ENCODE results near the gene NYAP2.
A peak's percentile ranks its signal among the peaks of the same experiment; 100 is the strongest.

NYAP2 gene

DNA sequence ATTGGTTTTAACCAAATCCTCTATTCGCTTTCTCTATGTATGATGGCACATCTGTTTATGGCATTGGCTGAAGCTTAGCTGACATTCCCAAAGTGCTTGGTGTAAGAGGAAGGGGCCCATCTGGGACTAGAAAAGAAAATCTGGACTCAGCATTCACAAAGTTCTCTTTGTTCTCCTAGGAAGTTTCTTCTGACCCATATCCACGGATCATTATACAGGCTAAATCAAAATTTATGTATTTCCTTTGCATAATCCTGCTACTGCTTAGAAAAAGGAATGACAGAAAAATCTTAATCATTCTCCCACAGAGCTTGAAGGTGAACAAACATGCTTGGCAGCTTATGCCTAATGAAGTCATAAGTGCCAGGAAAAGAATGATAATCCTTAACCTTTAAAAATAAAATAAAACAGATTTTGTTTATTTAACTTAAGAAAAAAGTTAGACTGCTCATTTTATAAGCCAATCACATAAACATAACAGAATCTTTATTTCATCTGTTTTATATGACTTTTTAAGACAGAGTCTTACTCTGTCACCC, 88.4 kb downstream of the NYAP2 start:
- TF ChIP-seq EGR1 (IDR thresholded peaks at IDR 0.05) (no peak), EP300 (IDR thresholded peaks at IDR 0.05; ENCODE audit: borderline replicate concordance) (no peak), TCF12 (IDR thresholded peaks at IDR 0.05; ENCODE audit: low read depth) (no peak), TEAD4 (IDR thresholded peaks at IDR 0.05) (no peak), TAF1 (IDR thresholded peaks at IDR 0.05; ENCODE audit: low read depth) (no peak), RAD21 (IDR thresholded peaks at IDR 0.05; ENCODE audit: low read depth) (no peak), CREB1 (IDR thresholded peaks at IDR 0.05; ENCODE audit: low read depth) (no peak), ZBTB7A (IDR thresholded peaks at IDR 0.05; ENCODE audit: low read depth) (no peak), FOXM1 (IDR thresholded peaks at IDR 0.05; ENCODE audit: borderline replicate concordance, low read depth) (no peak), NFIC (IDR thresholded peaks at IDR 0.05) (no peak), YY1 (IDR thresholded peaks at IDR 0.05; ENCODE audit: low read depth) (no peak)
- TF ChIP-seq, protein P1, sequence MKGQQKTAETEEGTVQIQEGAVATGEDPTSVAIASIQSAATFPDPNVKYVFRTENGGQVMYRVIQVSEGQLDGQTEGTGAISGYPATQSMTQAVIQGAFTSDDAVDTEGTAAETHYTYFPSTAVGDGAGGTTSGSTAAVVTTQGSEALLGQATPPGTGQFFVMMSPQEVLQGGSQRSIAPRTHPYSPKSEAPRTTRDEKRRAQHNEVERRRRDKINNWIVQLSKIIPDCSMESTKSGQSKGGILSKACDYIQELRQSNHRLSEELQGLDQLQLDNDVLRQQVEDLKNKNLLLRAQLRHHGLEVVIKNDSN (IDR thresholded peaks at IDR 0.05) = no peak
- TF ChIP-seq, protein P2, sequence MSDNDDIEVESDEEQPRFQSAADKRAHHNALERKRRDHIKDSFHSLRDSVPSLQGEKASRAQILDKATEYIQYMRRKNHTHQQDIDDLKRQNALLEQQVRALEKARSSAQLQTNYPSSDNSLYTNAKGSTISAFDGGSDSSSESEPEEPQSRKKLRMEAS (IDR thresholded peaks at IDR 0.05) = no peak

DNA sequence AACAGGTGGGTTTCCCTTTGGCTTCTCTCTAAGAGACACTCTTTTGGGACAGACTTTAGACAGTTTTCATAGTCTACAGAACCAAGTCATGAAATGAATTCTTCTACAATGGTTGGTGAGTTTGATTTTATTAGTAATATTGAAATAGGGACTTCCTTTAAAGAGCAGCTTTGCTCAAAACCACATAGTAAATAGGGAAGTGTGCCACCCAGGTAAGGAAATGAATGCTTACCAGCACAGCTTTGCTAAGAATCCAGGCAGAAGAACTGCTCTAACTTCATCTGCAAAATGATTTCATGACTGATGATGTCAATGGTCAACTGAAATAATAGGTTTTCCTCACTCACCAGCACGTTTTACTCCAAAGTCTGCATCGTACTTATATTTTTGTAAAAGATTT, 89.2 kb downstream of the NYAP2 start:
- TF ChIP-seq EGR1 (IDR thresholded peaks at IDR 0.05) = no peak
- TF ChIP-seq FOXM1 (IDR thresholded peaks at IDR 0.05; ENCODE audit: borderline replicate concordance, low read depth) = no peak
- no peak for TF ChIP-seq ZBTB7A (IDR thresholded peaks at IDR 0.05; ENCODE audit: low read depth)
- no peak for TF ChIP-seq CREB1 (IDR thresholded peaks at IDR 0.05; ENCODE audit: low read depth)
- TF ChIP-seq, protein P1 (IDR thresholded peaks at IDR 0.05) = no peak
- TF ChIP-seq, protein P2 (IDR thresholded peaks at IDR 0.05) = no peak
- TF ChIP-seq TEAD4 (IDR thresholded peaks at IDR 0.05) = no peak
- no peak for TF ChIP-seq RAD21 (IDR thresholded peaks at IDR 0.05; ENCODE audit: low read depth)
- TF ChIP-seq, protein P3, sequence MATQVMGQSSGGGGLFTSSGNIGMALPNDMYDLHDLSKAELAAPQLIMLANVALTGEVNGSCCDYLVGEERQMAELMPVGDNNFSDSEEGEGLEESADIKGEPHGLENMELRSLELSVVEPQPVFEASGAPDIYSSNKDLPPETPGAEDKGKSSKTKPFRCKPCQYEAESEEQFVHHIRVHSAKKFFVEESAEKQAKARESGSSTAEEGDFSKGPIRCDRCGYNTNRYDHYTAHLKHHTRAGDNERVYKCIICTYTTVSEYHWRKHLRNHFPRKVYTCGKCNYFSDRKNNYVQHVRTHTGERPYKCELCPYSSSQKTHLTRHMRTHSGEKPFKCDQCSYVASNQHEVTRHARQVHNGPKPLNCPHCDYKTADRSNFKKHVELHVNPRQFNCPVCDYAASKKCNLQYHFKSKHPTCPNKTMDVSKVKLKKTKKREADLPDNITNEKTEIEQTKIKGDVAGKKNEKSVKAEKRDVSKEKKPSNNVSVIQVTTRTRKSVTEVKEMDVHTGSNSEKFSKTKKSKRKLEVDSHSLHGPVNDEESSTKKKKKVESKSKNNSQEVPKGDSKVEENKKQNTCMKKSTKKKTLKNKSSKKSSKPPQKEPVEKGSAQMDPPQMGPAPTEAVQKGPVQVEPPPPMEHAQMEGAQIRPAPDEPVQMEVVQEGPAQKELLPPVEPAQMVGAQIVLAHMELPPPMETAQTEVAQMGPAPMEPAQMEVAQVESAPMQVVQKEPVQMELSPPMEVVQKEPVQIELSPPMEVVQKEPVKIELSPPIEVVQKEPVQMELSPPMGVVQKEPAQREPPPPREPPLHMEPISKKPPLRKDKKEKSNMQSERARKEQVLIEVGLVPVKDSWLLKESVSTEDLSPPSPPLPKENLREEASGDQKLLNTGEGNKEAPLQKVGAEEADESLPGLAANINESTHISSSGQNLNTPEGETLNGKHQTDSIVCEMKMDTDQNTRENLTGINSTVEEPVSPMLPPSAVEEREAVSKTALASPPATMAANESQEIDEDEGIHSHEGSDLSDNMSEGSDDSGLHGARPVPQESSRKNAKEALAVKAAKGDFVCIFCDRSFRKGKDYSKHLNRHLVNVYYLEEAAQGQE (IDR thresholded peaks at IDR 0.05; ENCODE audit: low read depth) = no peak
- TF ChIP-seq NFIC (IDR thresholded peaks at IDR 0.05) = no peak
- TF ChIP-seq TCF12 (IDR thresholded peaks at IDR 0.05; ENCODE audit: low read depth) = no peak
- no peak for TF ChIP-seq CEBPB (IDR thresholded peaks at IDR 0.05)
- no peak for TF ChIP-seq YY1 (IDR thresholded peaks at IDR 0.05; ENCODE audit: low read depth)
- TF ChIP-seq TAF1 (IDR thresholded peaks at IDR 0.05; ENCODE audit: low read depth) = no peak
- TF ChIP-seq EP300 (IDR thresholded peaks at IDR 0.05; ENCODE audit: borderline replicate concordance) = no peak

DNA sequence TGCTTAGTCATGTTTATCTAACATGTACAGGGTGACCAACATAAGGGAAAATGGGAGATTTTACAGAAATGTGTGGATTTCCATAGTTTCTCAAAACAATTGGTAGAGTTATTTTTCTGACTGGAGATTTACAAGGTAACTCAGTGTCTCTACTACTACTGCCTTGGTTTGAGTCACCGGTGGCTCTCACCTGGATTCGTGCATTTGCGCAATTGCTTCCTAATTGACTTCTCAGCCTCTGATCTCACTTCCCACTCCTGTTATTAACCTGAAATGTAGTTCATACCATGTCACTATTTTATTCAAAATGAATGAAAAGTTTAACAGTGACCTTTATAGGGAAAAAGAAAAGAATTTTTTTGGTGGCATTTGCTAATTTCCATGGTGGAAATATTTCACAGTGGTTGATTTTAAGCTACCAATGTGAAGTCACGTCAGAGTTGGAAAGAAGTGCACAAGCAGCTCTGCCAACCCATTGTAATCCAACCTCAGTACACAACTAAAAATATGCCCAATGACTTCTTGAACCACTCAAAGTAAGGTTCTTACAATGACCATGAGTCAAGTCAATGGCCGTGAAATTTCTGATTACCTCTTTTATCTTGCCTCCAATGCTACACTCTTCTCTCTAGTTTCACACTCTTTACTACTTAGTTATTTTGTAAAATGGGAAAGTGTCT, 94.0 kb downstream of the NYAP2 start:
- TF ChIP-seq TCF12 (IDR thresholded peaks at IDR 0.05; ENCODE audit: low read depth) (peak; percentile 65), CEBPB (IDR thresholded peaks at IDR 0.05) (peak; percentile 94), NFIC (IDR thresholded peaks at IDR 0.05) (peak; percentile 85), FOXM1 (IDR thresholded peaks at IDR 0.05; ENCODE audit: borderline replicate concordance, low read depth) (peak; percentile 62; the same call in 1 of the 2 replicates), EP300 (IDR thresholded peaks at IDR 0.05; ENCODE audit: borderline replicate concordance) (no peak; the same call in 1 of the 2 replicates), TAF1 (IDR thresholded peaks at IDR 0.05; ENCODE audit: low read depth) (no peak)

DNA sequence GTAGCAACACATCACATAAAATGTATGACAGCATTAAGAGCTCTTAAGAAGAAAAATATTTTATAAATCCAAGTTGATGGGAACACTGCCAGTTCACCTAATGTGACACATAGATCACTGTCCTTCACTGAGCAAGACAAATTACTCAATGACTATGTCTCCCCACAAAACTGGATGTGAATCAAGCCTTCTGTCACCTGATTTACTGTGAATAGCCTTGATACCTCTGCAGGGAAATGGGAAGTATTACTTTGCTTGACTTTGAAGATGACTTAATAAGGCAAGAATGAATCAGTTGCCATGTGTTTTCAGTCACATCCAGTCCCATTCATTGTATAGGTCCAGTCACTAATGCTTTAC, 94.6 kb downstream of the NYAP2 start:
- TF ChIP-seq CREB1 (IDR thresholded peaks at IDR 0.05; ENCODE audit: low read depth) (no peak), NFIC (IDR thresholded peaks at IDR 0.05) (peak; percentile 65; the same call in 1 of the 2 replicates), EP300 (IDR thresholded peaks at IDR 0.05; ENCODE audit: borderline replicate concordance) (peak; percentile 51), RAD21 (IDR thresholded peaks at IDR 0.05; ENCODE audit: low read depth) (no peak), TCF12 (IDR thresholded peaks at IDR 0.05; ENCODE audit: low read depth) (peak; percentile 51; the same call in 1 of the 2 replicates), TEAD4 (IDR thresholded peaks at IDR 0.05) (no peak; the same call in 1 of the 2 replicates)
- TF ChIP-seq, protein P3 (IDR thresholded peaks at IDR 0.05; ENCODE audit: low read depth) = no peak
- TF ChIP-seq, protein P1 (IDR thresholded peaks at IDR 0.05) = no peak

DNA sequence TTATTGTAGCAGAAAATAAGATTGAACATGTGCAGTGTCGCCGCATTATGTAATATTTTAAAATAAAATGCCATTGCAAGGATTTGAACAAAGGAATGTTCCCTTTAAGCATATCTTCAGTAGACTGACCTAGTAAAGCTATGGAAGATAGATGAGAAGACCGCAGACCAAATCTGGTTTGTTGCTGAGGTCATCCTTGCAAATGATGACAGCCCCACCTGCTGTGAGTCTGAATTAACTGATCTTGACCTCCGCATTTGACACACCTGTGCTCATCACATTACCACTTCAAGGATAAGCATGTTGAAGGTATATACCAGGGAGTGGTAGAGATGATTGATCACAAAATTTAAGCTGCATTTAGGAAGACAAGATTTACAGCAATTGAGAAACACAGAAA, 96.2 kb downstream of the NYAP2 start:
- TF ChIP-seq TAF1 (IDR thresholded peaks at IDR 0.05; ENCODE audit: low read depth) (no peak), FOXM1 (IDR thresholded peaks at IDR 0.05; ENCODE audit: borderline replicate concordance, low read depth) (no peak), TEAD4 (IDR thresholded peaks at IDR 0.05) (no peak), CREB1 (IDR thresholded peaks at IDR 0.05; ENCODE audit: low read depth) (no peak), EP300 (IDR thresholded peaks at IDR 0.05; ENCODE audit: borderline replicate concordance) (no peak), RAD21 (IDR thresholded peaks at IDR 0.05; ENCODE audit: low read depth) (no peak), YY1 (IDR thresholded peaks at IDR 0.05; ENCODE audit: low read depth) (no peak)
- TF ChIP-seq, protein P3 (IDR thresholded peaks at IDR 0.05; ENCODE audit: low read depth) = no peak
- TF ChIP-seq, protein P2 (IDR thresholded peaks at IDR 0.05) = no peak
- TF ChIP-seq, protein P1 (IDR thresholded peaks at IDR 0.05) = no peak

All from Ishikawa (cell line).